Upper lobe of left lung (tissue), 4 donors: Measurements from ENCODE around the gene PSMC2.

Experiments used
- POLR2A ChIP-seq, 4 donors: fragments of 450-650 bp; IDR thresholded peaks; one replicate each; pipeline ENCODE4 v1.5.1; 2016 to 2017; ENCODE audit warnings: antibody characterized with exemption in 4 of 4, mild to moderate bottlenecking in 2 of 4
- POLR2AphosphoS5 ChIP-seq, 2 donors: sonication (generic); formaldehyde crosslinking; IDR thresholded peaks; one replicate each; pipeline ENCODE4 v1.5.1; 2017; ENCODE audit warnings: antibody characterized with exemption in 2 of 2
- TF ChIP-seq, protein P1 (sequence below), 6 experiments: fragments of 450-650 bp in 4 of 6; fragments of 200-600 bp in 2 of 6; sonication (generic) in 2 of 6; IDR thresholded peaks; one replicate each; pipeline ENCODE4 v1.5.1; 2016 to 2019; ENCODE audit warnings: antibody characterized with exemption in 6 of 6

DNA sequence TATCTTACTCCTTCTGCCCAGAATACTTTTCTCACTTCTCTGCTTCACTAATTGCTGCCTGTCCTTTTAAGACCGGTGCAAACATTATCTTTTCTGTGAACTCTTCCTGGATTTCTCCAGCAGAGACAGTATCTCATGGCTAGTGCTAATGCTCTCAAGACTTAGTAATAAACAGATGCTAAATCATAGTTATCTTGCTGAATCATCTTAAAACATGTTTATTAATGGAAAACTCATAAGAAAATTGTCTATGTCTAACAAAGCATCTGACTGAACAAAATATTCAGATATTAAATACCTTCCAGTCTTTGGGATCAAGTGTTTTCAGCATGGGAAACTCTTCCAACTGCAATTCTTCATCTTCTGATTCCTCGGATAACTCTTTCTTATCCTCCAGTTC, 6.0 kb upstream of the PSMC2 start:
- TF ChIP-seq, protein P1, sequence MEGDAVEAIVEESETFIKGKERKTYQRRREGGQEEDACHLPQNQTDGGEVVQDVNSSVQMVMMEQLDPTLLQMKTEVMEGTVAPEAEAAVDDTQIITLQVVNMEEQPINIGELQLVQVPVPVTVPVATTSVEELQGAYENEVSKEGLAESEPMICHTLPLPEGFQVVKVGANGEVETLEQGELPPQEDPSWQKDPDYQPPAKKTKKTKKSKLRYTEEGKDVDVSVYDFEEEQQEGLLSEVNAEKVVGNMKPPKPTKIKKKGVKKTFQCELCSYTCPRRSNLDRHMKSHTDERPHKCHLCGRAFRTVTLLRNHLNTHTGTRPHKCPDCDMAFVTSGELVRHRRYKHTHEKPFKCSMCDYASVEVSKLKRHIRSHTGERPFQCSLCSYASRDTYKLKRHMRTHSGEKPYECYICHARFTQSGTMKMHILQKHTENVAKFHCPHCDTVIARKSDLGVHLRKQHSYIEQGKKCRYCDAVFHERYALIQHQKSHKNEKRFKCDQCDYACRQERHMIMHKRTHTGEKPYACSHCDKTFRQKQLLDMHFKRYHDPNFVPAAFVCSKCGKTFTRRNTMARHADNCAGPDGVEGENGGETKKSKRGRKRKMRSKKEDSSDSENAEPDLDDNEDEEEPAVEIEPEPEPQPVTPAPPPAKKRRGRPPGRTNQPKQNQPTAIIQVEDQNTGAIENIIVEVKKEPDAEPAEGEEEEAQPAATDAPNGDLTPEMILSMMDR (IDR thresholded peaks at IDR 0.05) = no peak
- TF ChIP-seq POLR2A (IDR thresholded peaks at IDR 0.05) (no peak), POLR2AphosphoS5 (IDR thresholded peaks at IDR 0.05) (no peak)
